Left forelimb (tissue), 1 donor: ENCODE measurements around the gene CNNM2.
"Not testable (repeated sequence)": the region's sequence is repeated elsewhere in the genome, so short reads cannot be mapped to it uniquely, and the experiment has no call there.

Experiments
- DNase-seq: peaks from one replicate; pipeline ENCODE4 v3.0.0-alpha.2; 2018; ENCODE audit warnings: low spot score

CNNM2 gene

GRCh38 chr10:103041391-103041790 lies 123.3 kb downstream of the CNNM2 start:
- no peak for DNase-seq

GRCh38 chr10:103042129-103042528 lies 124.0 kb downstream of the CNNM2 start:
- no peak for DNase-seq

GRCh38 chr10:103042908-103043307 lies 124.8 kb downstream of the CNNM2 start:
- DNase-seq, result no peak

- DNase-seq, result no peak
Measured at GRCh38 chr10:103044942-103045489, 126.9 kb downstream of the CNNM2 start.

- DNase-seq, result no peak
Measured at GRCh38 chr10:103045961-103046360, 127.9 kb downstream of the CNNM2 start.

- DNase-seq, result no peak
Measured at GRCh38 chr10:103047381-103047780, 129.3 kb downstream of the CNNM2 start.

- DNase-seq, result no peak
Measured at GRCh38 chr10:103049237-103049636, 131.1 kb downstream of the CNNM2 start.

- DNase-seq, result no peak
Measured at GRCh38 chr10:103053659-103054581, 135.8 kb downstream of the CNNM2 start.

GRCh38 chr10:103054621-103055020 lies 136.5 kb downstream of the CNNM2 start:
- no peak for DNase-seq

GRCh38 chr10:103055105-103055504 lies 137.0 kb downstream of the CNNM2 start:
- DNase-seq, result no peak

GRCh38 chr10:103058034-103058433 lies 139.9 kb downstream of the CNNM2 start:
- no peak for DNase-seq

GRCh38 chr10:103060575-103060974 lies 142.5 kb downstream of the CNNM2 start:
- DNase-seq, result no peak

GRCh38 chr10:103062854-103063590 lies 144.9 kb downstream of the CNNM2 start:
- DNase-seq, result peak; percentile 51

- DNase-seq, result peak; percentile 30
Measured at GRCh38 chr10:103064956-103065355, 146.9 kb downstream of the CNNM2 start.

- DNase-seq, result peak; percentile 37
Measured at GRCh38 chr10:103066141-103067098, 148.3 kb downstream of the CNNM2 start.

GRCh38 chr10:103067099-103067477 lies 149.0 kb downstream of the CNNM2 start:
- not testable (repeated sequence) for DNase-seq

- no peak for DNase-seq
Measured at GRCh38 chr10:103067484-103067883, 149.4 kb downstream of the CNNM2 start.

- DNase-seq, result no peak
Measured at GRCh38 chr10:103067956-103068355, 149.9 kb downstream of the CNNM2 start.

- no peak for DNase-seq
Measured at GRCh38 chr10:103069453-103070331, 151.6 kb downstream of the CNNM2 start.

- DNase-seq, result no peak
Measured at GRCh38 chr10:103072276-103072675, 154.2 kb downstream of the CNNM2 start.

GRCh38 chr10:103072891-103073290 lies 154.8 kb downstream of the CNNM2 start:
- DNase-seq, result no peak
